IMR-90 (cell line): ENCODE measurements around the gene CAVIN1.

Source experiments
- CHD1 ChIP-seq: IDR thresholded peaks from 2 replicates; pipeline ENCODE4 v1.6.1; 2012; ENCODE audit warnings: low read depth, low read length, improper control_type of control experiment
- CTCF ChIP-seq: conservative IDR thresholded peaks from 2 replicates; pipeline ENCODE4 v1.5.1; 2012; ENCODE audit warnings: mild to moderate bottlenecking, low read depth, low read length, improper control_type of control experiment
- MXI1 ChIP-seq: IDR thresholded peaks from 2 replicates; pipeline ENCODE4 v1.6.1; 2012; ENCODE audit warnings: low read depth, mild to moderate bottlenecking, low read length, moderate library complexity, borderline replicate concordance
- POLR2A ChIP-seq: IDR thresholded peaks from 2 replicates; pipeline ENCODE4 v1.6.1; 2012; ENCODE audit warnings: mild to moderate bottlenecking, low read depth, low read length
- RAD21 ChIP-seq: IDR thresholded peaks from 2 replicates; pipeline ENCODE4 v1.6.1; 2012; ENCODE audit warnings: low read length, improper control_type of control experiment
- SMC3 ChIP-seq: fragments of 150-350 bp; IDR thresholded peaks from 2 replicates; pipeline ENCODE4 v1.6.1; 2016; ENCODE audit warnings: low read depth, mild to moderate bottlenecking, antibody characterized with exemption, low read length, moderate library complexity
- USF2 ChIP-seq: fragments of 150-350 bp; IDR thresholded peaks from 2 replicates; pipeline ENCODE4 v1.6.1; 2017; ENCODE audit warnings: mild to moderate bottlenecking, antibody characterized with exemption, low read length, low read depth

GRCh38 chr17:42373896-42374295, 49.2 kb downstream of the CAVIN1 start:
- no peak for TF ChIP-seq CTCF
- TF ChIP-seq RAD21: no peak
- no peak for TF ChIP-seq SMC3
- no peak for TF ChIP-seq USF2
- no peak for TF ChIP-seq POLR2A
- no peak for TF ChIP-seq MXI1
- TF ChIP-seq CHD1: no peak
